PFSK-1 (cell line): ENCODE results near the gene FAM181A.

Experiments
- SIN3A ChIP-seq: IDR thresholded peaks from 2 replicates; pipeline ENCODE4 v1.6.1; 2012; ENCODE audit warnings: mild to moderate bottlenecking, low read length, moderate library complexity, borderline replicate concordance; ENCODE audit not compliant: insufficient read depth
- TAF1 ChIP-seq: IDR thresholded peaks from 2 replicates; pipeline ENCODE4 v1.6.1; 2012; ENCODE audit warnings: low read length, control low read depth, borderline replicate concordance; ENCODE audit not compliant: insufficient read depth
- TF ChIP-seq, protein P1 (sequence below), 2 experiments: IDR thresholded peaks; 2 replicates each; pipeline versions ENCODE4 v1.6.1 to v1.8.0; 2011 to 2012; ENCODE audit warnings: low read depth in 2 of 2, low read length in 2 of 2, control low read depth in 1 of 2, inconsistent platforms in 1 of 2, mild to moderate bottlenecking in 1 of 2, moderate library complexity in 1 of 2; ENCODE audit not compliant: insufficient read depth in 1 of 2

DNA sequence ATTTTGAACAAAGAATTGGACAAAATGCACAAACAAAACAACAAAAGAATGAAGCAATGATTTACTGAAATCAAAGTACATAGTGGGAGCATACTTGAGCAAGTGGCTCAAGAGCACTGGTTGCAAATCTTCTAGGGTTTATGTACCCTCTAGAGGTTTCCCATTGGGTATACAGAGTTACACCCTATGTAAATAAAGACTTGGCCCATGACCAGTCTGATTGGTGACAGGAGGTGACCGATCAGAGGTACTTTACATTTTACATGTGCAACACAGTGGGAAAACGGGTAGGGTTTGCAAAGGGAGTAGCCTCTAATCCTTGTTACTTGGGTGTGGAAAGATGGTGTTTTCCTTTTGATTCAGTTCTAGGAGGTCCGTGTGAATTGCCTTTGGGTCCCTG is 10.6 kb upstream of the FAM181A start:
- TF ChIP-seq TAF1 = no peak
- TF ChIP-seq, protein P1, sequence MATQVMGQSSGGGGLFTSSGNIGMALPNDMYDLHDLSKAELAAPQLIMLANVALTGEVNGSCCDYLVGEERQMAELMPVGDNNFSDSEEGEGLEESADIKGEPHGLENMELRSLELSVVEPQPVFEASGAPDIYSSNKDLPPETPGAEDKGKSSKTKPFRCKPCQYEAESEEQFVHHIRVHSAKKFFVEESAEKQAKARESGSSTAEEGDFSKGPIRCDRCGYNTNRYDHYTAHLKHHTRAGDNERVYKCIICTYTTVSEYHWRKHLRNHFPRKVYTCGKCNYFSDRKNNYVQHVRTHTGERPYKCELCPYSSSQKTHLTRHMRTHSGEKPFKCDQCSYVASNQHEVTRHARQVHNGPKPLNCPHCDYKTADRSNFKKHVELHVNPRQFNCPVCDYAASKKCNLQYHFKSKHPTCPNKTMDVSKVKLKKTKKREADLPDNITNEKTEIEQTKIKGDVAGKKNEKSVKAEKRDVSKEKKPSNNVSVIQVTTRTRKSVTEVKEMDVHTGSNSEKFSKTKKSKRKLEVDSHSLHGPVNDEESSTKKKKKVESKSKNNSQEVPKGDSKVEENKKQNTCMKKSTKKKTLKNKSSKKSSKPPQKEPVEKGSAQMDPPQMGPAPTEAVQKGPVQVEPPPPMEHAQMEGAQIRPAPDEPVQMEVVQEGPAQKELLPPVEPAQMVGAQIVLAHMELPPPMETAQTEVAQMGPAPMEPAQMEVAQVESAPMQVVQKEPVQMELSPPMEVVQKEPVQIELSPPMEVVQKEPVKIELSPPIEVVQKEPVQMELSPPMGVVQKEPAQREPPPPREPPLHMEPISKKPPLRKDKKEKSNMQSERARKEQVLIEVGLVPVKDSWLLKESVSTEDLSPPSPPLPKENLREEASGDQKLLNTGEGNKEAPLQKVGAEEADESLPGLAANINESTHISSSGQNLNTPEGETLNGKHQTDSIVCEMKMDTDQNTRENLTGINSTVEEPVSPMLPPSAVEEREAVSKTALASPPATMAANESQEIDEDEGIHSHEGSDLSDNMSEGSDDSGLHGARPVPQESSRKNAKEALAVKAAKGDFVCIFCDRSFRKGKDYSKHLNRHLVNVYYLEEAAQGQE (IDR thresholded peaks at IDR 0.05; ENCODE audit: insufficient read depth in 1 of 2, low read depth in 2 of 2, low read length in 2 of 2) = no peak
- TF ChIP-seq SIN3A = no peak
